Measurements from ENCODE around the gene HNRNPCL1.
"Not testable (repeated sequence)": the region's sequence is repeated elsewhere in the genome, so short reads cannot be mapped to it uniquely, and the experiment has no call there.

The HNRNPCL1 gene

DNA sequence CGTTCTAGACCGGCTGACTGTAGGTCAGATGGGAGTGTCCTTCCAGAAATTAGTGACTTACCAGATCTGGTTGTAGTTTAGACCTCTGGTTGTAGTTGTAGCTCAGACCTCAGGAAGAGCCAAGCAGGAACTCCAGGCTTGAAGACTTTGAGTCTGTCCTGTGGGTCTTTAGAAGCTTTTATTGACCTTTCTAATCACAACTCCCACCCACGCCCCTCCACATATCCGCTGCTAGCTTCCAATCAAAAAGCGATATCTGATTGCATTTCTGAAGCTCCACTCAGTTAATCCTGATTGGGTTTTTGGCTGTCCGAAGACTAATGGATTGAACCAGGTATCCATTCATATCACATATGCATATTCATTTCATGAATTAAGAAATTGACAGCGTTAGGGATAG lies at the start of gene HNRNPCL1:
Gene HNRNPCL1, minus strand, starts transcription at position 101 of the 400 bp plus-strand sequence. CDS start 431 bp downstream, outside the sequence.
- POLR2A ChIA-PET; H3K4me1 ChIP-seq (ENCODE audit: control insufficient read depth, insufficient read depth, low read length); H3K36me3 ChIP-seq (ENCODE audit: control insufficient read depth in 2 of 2, insufficient read depth in 1 of 2, low read length in 2 of 2); CTCF ChIA-PET; H3K4me3 ChIP-seq (ENCODE audit: low read depth, low read length); H3K9me3 ChIP-seq (ENCODE audit: control insufficient read depth, insufficient read depth, low read depth, low read length); H3K27ac ChIP-seq (ENCODE audit: extremely low read depth, low read depth, low read length): not testable (repeated sequence)

DNA sequence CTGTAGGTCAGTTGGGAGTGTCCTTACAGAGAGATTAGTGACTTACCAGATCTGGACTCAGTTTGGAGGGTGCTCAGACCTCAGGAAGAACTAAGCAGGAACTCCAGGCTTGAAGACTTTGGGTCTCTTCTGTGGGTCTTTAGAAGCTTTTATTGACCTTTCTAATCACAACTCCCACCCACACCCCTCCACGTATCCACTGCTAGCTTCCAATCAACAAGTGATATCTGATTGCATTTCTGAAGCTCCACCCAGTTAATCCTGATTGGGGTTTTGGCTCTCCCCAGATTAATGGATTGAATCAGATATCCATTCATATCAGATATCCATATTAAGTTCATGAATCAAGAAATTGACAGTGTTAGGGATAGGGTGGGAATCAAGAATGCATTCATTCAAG lies 49.6 kb upstream of the HNRNPCL1 start, which contains the start of gene PRAMEF10:
Gene PRAMEF10, minus strand, starts transcription at position 101 of the 400 bp plus-strand sequence. CDS start 2,423 bp downstream, outside the sequence.
- CTCF ChIA-PET; H3K27ac ChIP-seq (ENCODE audit: extremely low read depth, low read depth, low read length); H3K4me1 ChIP-seq (ENCODE audit: control insufficient read depth, insufficient read depth, low read length); H3K9me3 ChIP-seq (ENCODE audit: control insufficient read depth, insufficient read depth, low read depth, low read length); POLR2A ChIA-PET; H3K36me3 ChIP-seq (ENCODE audit: control insufficient read depth in 2 of 2, insufficient read depth in 1 of 2, low read length in 2 of 2); H3K4me3 ChIP-seq (ENCODE audit: low read depth, low read length): not testable (repeated sequence)

DNA sequence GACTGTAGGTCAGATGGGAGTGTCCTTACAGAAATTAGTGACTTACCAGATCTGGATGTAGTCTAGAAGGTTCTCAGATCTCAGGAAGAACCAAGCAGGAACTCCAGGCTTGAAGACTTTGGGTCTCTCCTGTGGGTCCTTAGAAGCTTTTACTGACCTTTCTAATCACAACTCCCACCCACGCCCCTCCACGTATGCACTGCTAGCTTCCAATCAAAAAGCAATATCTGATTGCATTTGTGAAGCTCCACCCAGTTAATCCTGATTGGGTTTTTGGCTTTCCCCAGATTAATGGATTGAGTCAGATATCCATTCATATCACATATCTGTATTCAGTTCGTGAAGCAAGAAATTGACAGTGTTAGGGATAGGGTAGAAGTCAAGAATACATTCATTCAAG lies 37.6 kb upstream of the HNRNPCL1 start, which contains the start of gene PRAMEF4:
Gene PRAMEF4, minus strand, starts transcription at position 101 of the 400 bp plus-strand sequence. CDS start 2,807 bp downstream, outside the sequence.
- POLR2A ChIA-PET: not testable (repeated sequence)

DNA sequence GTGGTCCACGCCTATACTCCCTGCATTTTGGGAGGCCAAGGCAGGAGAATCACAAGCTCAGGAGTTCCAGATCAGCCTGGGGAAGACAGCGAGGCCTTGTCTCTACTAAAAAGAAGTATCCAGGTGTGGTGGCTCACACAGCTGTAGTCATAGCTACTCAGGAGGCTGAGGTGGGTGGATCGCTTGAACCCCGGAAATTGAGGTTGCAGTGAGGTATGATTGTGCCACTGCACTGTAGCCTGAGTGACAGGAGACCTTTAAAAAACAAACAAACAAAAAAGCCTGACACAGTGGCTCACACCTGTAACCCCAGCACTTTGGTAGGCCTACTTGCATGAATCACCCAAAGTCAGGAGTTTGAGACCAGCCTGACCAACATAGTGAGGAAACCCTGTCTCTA lies 29.9 kb upstream of the HNRNPCL1 start:
- POLR2A ChIA-PET; CTCF ChIA-PET; H3K9me3 ChIP-seq (ENCODE audit: control insufficient read depth, insufficient read depth, low read depth, low read length): not testable (repeated sequence)

More for the DNA sequence above, 37.6 kb upstream of the HNRNPCL1 start, which contains the start of gene PRAMEF4:
- H3K4me3 ChIP-seq (ENCODE audit: low read depth, low read length); H3K4me1 ChIP-seq (ENCODE audit: control insufficient read depth, insufficient read depth, low read length); CTCF ChIA-PET; H3K27ac ChIP-seq (ENCODE audit: extremely low read depth, low read depth, low read length); H3K36me3 ChIP-seq (ENCODE audit: control insufficient read depth in 2 of 2, insufficient read depth in 1 of 2, low read length in 2 of 2); H3K9me3 ChIP-seq (ENCODE audit: control insufficient read depth, insufficient read depth, low read depth, low read length): not testable (repeated sequence)

DNA sequence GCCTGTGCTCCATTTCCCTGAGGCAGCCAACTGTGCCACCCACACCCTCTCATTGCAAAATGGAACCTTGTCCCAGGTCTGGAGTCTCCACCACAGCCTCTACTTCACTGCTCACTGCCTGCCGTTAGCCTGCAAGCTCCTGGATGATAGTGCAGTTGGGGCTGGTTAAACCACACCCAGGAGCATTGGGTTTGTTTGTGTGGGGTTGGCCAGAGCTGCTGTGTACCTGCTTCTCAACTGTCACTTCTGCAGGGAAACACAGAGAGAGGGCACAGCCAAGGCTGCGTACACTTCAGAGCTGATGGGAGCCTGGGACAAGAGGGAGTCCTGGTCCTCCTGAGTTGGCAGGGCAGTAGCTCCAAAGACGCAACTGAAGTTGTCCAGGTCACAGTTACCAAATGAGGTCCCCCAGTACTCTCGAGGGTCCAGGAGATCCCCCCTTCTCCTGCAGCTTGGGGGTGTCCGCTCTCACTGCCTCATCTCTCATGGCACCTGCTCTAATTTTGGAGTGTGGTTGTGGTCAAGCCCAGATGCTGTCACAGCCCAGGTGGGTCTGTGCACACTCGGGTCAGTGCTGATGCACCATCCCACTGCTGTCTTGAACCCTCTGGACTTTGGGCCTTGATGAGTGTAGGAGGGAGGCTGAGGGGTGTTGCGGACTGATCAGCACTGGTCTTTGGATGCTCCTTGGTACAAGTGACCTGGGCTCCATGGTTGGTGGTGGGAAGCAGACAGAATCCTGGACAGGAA lies 14.8 kb upstream of the HNRNPCL1 start:
- CTCF ChIA-PET; H3K36me3 ChIP-seq (ENCODE audit: control insufficient read depth in 2 of 2, insufficient read depth in 1 of 2, low read length in 2 of 2); H3K27ac ChIP-seq (ENCODE audit: extremely low read depth, low read depth, low read length); POLR2A ChIA-PET; H3K9me3 ChIP-seq (ENCODE audit: control insufficient read depth, insufficient read depth, low read depth, low read length); H3K4me1 ChIP-seq (ENCODE audit: control insufficient read depth, insufficient read depth, low read length); H3K4me3 ChIP-seq (ENCODE audit: low read depth, low read length): not testable (repeated sequence)

More for the DNA sequence above, 29.9 kb upstream of the HNRNPCL1 start:
- not testable (repeated sequence) for H3K4me3 ChIP-seq (ENCODE audit: low read depth, low read length); H3K27ac ChIP-seq (ENCODE audit: extremely low read depth, low read depth, low read length); H3K36me3 ChIP-seq (ENCODE audit: control insufficient read depth in 2 of 2, insufficient read depth in 1 of 2, low read length in 2 of 2); H3K4me1 ChIP-seq (ENCODE audit: control insufficient read depth, insufficient read depth, low read length)

DNA sequence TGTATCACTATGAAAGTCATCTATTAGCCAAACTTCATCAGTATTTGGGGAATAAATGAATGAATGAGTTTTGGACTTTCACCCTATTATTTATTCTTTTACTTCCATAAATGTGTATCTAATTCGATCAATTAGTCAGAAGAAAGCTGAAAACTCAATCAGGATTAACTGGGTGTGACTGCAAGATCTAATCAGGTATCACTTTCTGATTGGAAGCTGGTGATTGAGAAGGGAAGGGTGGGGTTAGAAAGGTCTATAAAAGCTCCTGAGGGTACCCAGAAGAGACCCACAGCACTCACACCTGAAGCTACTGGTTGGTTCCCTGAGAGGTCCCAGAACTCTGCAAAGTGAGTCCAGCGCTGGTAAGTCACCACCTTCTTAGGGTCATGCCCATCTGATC lies 8.3 kb upstream of the HNRNPCL1 start, which contains the start of gene PRAMEF2:
Gene PRAMEF2, plus strand, starts transcription at position 301 of the 400 bp plus-strand sequence. CDS start 1,924 bp downstream, outside the sequence.
- POLR2A ChIA-PET; H3K9me3 ChIP-seq (ENCODE audit: control insufficient read depth, insufficient read depth, low read depth, low read length); H3K36me3 ChIP-seq (ENCODE audit: control insufficient read depth in 2 of 2, insufficient read depth in 1 of 2, low read length in 2 of 2); H3K4me1 ChIP-seq (ENCODE audit: control insufficient read depth, insufficient read depth, low read length); H3K4me3 ChIP-seq (ENCODE audit: low read depth, low read length); H3K27ac ChIP-seq (ENCODE audit: extremely low read depth, low read depth, low read length): not testable (repeated sequence)
- CTCF ChIA-PET: interaction anchor here (0.6 kb wide), 1 partner anchor 946 kb away, joined by 3 read pairs; no protein-coding TSS in a partner anchor

DNA sequence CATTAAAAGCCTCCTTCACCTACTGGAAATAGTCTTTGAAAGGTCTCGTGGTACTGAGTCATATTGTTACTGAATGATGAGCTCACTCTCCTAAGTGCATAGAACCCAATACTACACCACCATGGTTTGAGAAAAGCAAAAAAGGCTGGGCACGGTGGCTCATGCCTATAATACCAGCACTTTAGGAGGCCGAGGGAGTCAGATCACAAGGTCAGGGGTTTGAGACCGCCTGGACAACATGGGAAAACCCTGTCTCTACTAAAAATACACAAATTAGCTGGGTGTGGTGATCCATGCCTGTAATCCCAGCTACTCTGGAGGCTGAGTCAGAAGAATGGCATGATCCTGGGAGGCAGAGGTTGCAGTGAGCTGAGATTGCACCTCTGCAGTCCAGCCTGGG lies 3.3 kb upstream of the HNRNPCL1 start:
- POLR2A ChIA-PET: no interaction called here
- TF ChIP-seq ZNF394 (tag by site-specific recombination; IDR thresholded peaks at IDR 0.05; ENCODE audit: borderline replicate concordance) (peak; percentile 48; the same call in 1 of the 2 replicates), SALL2 (tag by site-specific recombination; IDR thresholded peaks at IDR 0.05; ENCODE audit: borderline replicate concordance) (no peak), ZNF335 (tag by site-specific recombination; conservative IDR thresholded peaks at IDR 0.05) (0 out of 2 replicates have a peak, but pooled peaks have one; percentile 14), ZNF10 (tag by site-specific recombination; IDR thresholded peaks at IDR 0.05) (peak; percentile 77; the same call in 1 of the 2 replicates), ZNF596 (tag by site-specific recombination; IDR thresholded peaks at IDR 0.05) (no peak)
- TF ChIP-seq, protein P1, sequence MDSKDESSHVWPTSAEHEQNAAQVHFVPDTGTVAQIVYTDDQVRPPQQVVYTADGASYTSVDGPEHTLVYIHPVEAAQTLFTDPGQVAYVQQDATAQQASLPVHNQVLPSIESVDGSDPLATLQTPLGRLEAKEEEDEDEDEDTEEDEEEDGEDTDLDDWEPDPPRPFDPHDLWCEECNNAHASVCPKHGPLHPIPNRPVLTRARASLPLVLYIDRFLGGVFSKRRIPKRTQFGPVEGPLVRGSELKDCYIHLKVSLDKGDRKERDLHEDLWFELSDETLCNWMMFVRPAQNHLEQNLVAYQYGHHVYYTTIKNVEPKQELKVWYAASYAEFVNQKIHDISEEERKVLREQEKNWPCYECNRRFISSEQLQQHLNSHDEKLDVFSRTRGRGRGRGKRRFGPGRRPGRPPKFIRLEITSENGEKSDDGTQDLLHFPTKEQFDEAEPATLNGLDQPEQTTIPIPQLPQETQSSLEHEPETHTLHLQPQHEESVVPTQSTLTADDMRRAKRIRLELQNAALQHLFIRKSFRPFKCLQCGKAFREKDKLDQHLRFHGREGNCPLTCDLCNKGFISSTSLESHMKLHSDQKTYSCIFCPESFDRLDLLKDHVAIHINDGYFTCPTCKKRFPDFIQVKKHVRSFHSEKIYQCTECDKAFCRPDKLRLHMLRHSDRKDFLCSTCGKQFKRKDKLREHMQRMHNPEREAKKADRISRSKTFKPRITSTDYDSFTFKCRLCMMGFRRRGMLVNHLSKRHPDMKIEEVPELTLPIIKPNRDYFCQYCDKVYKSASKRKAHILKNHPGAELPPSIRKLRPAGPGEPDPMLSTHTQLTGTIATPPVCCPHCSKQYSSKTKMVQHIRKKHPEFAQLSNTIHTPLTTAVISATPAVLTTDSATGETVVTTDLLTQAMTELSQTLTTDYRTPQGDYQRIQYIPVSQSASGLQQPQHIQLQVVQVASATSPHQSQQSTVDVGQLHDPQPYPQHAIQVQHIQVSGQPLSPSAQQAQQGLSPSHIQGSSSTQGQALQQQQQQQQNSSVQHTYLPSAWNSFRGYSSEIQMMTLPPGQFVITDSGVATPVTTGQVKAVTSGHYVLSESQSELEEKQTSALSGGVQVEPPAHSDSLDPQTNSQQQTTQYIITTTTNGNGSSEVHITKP (tag by site-specific recombination; IDR thresholded peaks at IDR 0.05): 0 out of 2 replicates have a peak, but pooled peaks have one; percentile 10
- TF ChIP-seq, protein P2, sequence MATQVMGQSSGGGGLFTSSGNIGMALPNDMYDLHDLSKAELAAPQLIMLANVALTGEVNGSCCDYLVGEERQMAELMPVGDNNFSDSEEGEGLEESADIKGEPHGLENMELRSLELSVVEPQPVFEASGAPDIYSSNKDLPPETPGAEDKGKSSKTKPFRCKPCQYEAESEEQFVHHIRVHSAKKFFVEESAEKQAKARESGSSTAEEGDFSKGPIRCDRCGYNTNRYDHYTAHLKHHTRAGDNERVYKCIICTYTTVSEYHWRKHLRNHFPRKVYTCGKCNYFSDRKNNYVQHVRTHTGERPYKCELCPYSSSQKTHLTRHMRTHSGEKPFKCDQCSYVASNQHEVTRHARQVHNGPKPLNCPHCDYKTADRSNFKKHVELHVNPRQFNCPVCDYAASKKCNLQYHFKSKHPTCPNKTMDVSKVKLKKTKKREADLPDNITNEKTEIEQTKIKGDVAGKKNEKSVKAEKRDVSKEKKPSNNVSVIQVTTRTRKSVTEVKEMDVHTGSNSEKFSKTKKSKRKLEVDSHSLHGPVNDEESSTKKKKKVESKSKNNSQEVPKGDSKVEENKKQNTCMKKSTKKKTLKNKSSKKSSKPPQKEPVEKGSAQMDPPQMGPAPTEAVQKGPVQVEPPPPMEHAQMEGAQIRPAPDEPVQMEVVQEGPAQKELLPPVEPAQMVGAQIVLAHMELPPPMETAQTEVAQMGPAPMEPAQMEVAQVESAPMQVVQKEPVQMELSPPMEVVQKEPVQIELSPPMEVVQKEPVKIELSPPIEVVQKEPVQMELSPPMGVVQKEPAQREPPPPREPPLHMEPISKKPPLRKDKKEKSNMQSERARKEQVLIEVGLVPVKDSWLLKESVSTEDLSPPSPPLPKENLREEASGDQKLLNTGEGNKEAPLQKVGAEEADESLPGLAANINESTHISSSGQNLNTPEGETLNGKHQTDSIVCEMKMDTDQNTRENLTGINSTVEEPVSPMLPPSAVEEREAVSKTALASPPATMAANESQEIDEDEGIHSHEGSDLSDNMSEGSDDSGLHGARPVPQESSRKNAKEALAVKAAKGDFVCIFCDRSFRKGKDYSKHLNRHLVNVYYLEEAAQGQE (tag by site-specific recombination; IDR thresholded peaks at IDR 0.05): no peak

More for the DNA sequence above, 3.3 kb upstream of the HNRNPCL1 start:
- Histone ChIP-seq H3K27ac (ENCODE audit: extremely low read depth, low read depth, low read length) (no peak overlapping the region), H3K9me3 (ENCODE audit: control insufficient read depth, insufficient read depth, low read depth, low read length) (no peaks in the 10 kb centered on the region), H3K36me3 (ENCODE audit: control insufficient read depth in 2 of 2, insufficient read depth in 1 of 2, low read length in 2 of 2) (no peaks in the 10 kb centered on the region), H3K4me1 (ENCODE audit: control insufficient read depth, insufficient read depth, low read length) (no peaks in the 10 kb centered on the region), H3K4me3 (ENCODE audit: low read depth, low read length) (no peak overlapping the region)
- CTCF ChIA-PET: no interaction called here

All from HEK293 (cell line).